ENCODE results near the gene CLEC18B.

GRCh38 chr16:74451951-74452758, 30.9 kb upstream of the CLEC18B start:
- TF ChIP-seq CTCF (IDR thresholded peaks at IDR 0.05) (no peak), POLR2AphosphoS5 (IDR thresholded peaks at IDR 0.05) (no peak), POLR2A (IDR thresholded peaks at IDR 0.05) (no peak)

Data from upper lobe of left lung (tissue), 4 donors.